Stimulated activated CD4-positive, alpha-beta T cell treated with anti-CD3 and anti-CD28 coated beads, Interleukin-2, amount 100 ng/mL, for 48 hours (primary cell): ENCODE data around the gene PLPPR3.

ENCODE experiments used
- DNase-seq, 2 donors: peaks; one replicate each; pipeline ENCODE4 v3.0.0-alpha.2; 2020

The PLPPR3 gene

GRCh38 chr19:807627-808422 is 13.9 kb downstream of the PLPPR3 start:
- no peak for DNase-seq

- no peak for DNase-seq
Observed at GRCh38 chr19:806815-807421, 14.8 kb downstream of the PLPPR3 start.

GRCh38 chr19:805600-806550 is 15.9 kb downstream of the PLPPR3 start:
- no peak for DNase-seq

GRCh38 chr19:805166-805551 is 16.6 kb downstream of the PLPPR3 start:
- DNase-seq, result no peak

- DNase-seq, result no peak
Observed at GRCh38 chr19:804419-805165, 17.2 kb downstream of the PLPPR3 start.

GRCh38 chr19:803686-804418 is 17.9 kb downstream of the PLPPR3 start:
- no peak for DNase-seq

- DNase-seq, result no peak
Observed at GRCh38 chr19:803099-803561, 18.6 kb downstream of the PLPPR3 start.

- DNase-seq, result no peak
Observed at GRCh38 chr19:802498-803098, 19.2 kb downstream of the PLPPR3 start.

- no peak for DNase-seq
Observed at GRCh38 chr19:801861-802497, 19.8 kb downstream of the PLPPR3 start.

- no peak for DNase-seq
Observed at GRCh38 chr19:801030-801860, 20.5 kb downstream of the PLPPR3 start.

GRCh38 chr19:800360-801029 is 21.3 kb downstream of the PLPPR3 start:
- no peak for DNase-seq

- no peak for DNase-seq
Observed at GRCh38 chr19:799076-799881, 22.5 kb downstream of the PLPPR3 start.

GRCh38 chr19:798415-799075 is 23.2 kb downstream of the PLPPR3 start:
- no peak for DNase-seq

GRCh38 chr19:797528-798414 is 24.0 kb downstream of the PLPPR3 start:
- DNase-seq, result peak; percentile 88 to 90

- peak; percentile 97 for DNase-seq
Observed at GRCh38 chr19:796692-797527, 24.8 kb downstream of the PLPPR3 start, which contains the start of gene PTBP1. Gene PTBP1 (plus strand): TSS chr19:797452. CDS start chr19:797498, 46 bp downstream.
